HepG2 (cell line): Measurements from ENCODE around the gene DNAJA2. TPM values are rescaled to one million over a fixed set of nuclear protein-coding genes. Genes with fewer than 3 reads are reported as not detected.

Experiments used
- CAMTA2 ChIP-seq: sonication (generic); formaldehyde crosslinking; IDR thresholded peaks from 2 replicates; pipeline ENCODE4 v1.4.0; 2020; ENCODE audit warnings: mild to moderate bottlenecking, missing genetic modification reagents, borderline replicate concordance
- ELK4 ChIP-seq: sonication (generic); formaldehyde crosslinking; IDR thresholded peaks from 2 replicates; pipeline ENCODE4 v1.9.0; 2021; ENCODE audit warnings: missing genetic modification reagents, borderline replicate concordance
- GATA4 ChIP-seq: sonication (generic); IDR thresholded peaks from 2 replicates; pipeline ENCODE4 v1.6.1; 2016; ENCODE audit warnings: antibody characterized with exemption, low read depth, borderline replicate concordance
- HBP1 ChIP-seq: IDR thresholded peaks from 2 replicates; pipeline ENCODE4 v1.6.1; 2016; ENCODE audit warnings: low read depth, control low read depth
- HOMEZ ChIP-seq: IDR thresholded peaks from 2 replicates; pipeline ENCODE4 v1.6.1; 2016; ENCODE audit warnings: low read depth
- JDP2 ChIP-seq: sonication (generic); formaldehyde crosslinking; IDR thresholded peaks from 2 replicates; pipeline ENCODE4 v1.8.1; 2022; ENCODE audit warnings: missing genetic modification reagents, borderline replicate concordance
- KLF15 ChIP-seq: sonication (generic); formaldehyde crosslinking; IDR thresholded peaks from 2 replicates; pipeline ENCODE4 v1.8.1; 2023; ENCODE audit warnings: borderline replicate concordance, mild to moderate bottlenecking, inconsistent platforms, missing genetic modification reagents, mixed read lengths
- MYNN ChIP-seq: sonication (generic); formaldehyde crosslinking; IDR thresholded peaks from 2 replicates; pipeline ENCODE4 v1.4.0; 2020; ENCODE audit warnings: mild to moderate bottlenecking, low read depth, missing genetic modification reagents
- NFE2L2 ChIP-seq: fragments of 150-350 bp; IDR thresholded peaks from 2 replicates; pipeline ENCODE4 v1.6.1; 2014; ENCODE audit warnings: low read length
- SMARCE1 ChIP-seq: fragments of 450-650 bp; IDR thresholded peaks from 2 replicates; pipeline ENCODE4 v1.6.1; 2017; ENCODE audit warnings: borderline replicate concordance
- ZBTB38 ChIP-seq: sonication (generic); formaldehyde crosslinking; IDR thresholded peaks from 2 replicates; pipeline ENCODE4 v1.5.1; 2020; ENCODE audit warnings: mild to moderate bottlenecking, missing genetic modification reagents
- ZFAT ChIP-seq: sonication (generic); formaldehyde crosslinking; conservative IDR thresholded peaks from 2 replicates; pipeline ENCODE4 v1.8.1; 2023; ENCODE audit warnings: missing genetic modification reagents, inconsistent platforms
- ZNF251 ChIP-seq: sonication (generic); formaldehyde crosslinking; IDR thresholded peaks from 2 replicates; pipeline ENCODE4 v1.9.0; 2021; ENCODE audit warnings: mild to moderate bottlenecking, missing genetic modification reagents
- ZNF274 ChIP-seq: sonication (generic); formaldehyde crosslinking; IDR thresholded peaks from 2 replicates; pipeline ENCODE4 v1.5.1; 2020; ENCODE audit warnings: mild to moderate bottlenecking, missing genetic modification reagents
- ZNF275 ChIP-seq: sonication (generic); formaldehyde crosslinking; IDR thresholded peaks from 2 replicates; pipeline ENCODE4 v1.8.0; 2022; ENCODE audit warnings: missing genetic modification reagents, mild to moderate bottlenecking, inconsistent platforms, borderline replicate concordance
- ZNF468 ChIP-seq: sonication (generic); formaldehyde crosslinking; IDR thresholded peaks from 2 replicates; pipeline ENCODE4 v1.8.0; 2022; ENCODE audit warnings: mild to moderate bottlenecking, moderate library complexity, missing genetic modification reagents
- ZNF513 ChIP-seq: sonication (generic); formaldehyde crosslinking; conservative IDR thresholded peaks from 2 replicates; pipeline ENCODE4 v1.5.0; 2020; ENCODE audit warnings: missing genetic modification reagents
- ZNF552 ChIP-seq: sonication (generic); formaldehyde crosslinking; IDR thresholded peaks from 2 replicates; pipeline ENCODE4 v1.9.0; 2022; ENCODE audit warnings: missing genetic modification reagents, mild to moderate bottlenecking, borderline replicate concordance
- ZNF557 ChIP-seq: sonication (generic); formaldehyde crosslinking; IDR thresholded peaks from 2 replicates; pipeline ENCODE4 v1.4.0; 2020; ENCODE audit warnings: missing genetic modification reagents
- ZNF562 ChIP-seq: sonication (generic); formaldehyde crosslinking; IDR thresholded peaks from 2 replicates; pipeline ENCODE4 v1.8.0; 2022; ENCODE audit warnings: missing genetic modification reagents, borderline replicate concordance
- ZNF607 ChIP-seq: sonication (generic); formaldehyde crosslinking; IDR thresholded peaks from 2 replicates; pipeline ENCODE4 v1.5.1; 2020; ENCODE audit warnings: missing genetic modification reagents, mild to moderate bottlenecking, borderline replicate concordance
- ZSCAN22 ChIP-seq: sonication (generic); formaldehyde crosslinking; IDR thresholded peaks from 2 replicates; pipeline ENCODE4 v1.4.0; 2020; ENCODE audit warnings: mild to moderate bottlenecking, missing genetic modification reagents
- polyA plus RNA-seq, 8 experiments: library from polyadenylated mRNA; depleted of rRNA in 3 of 8; stranded (reverse) in 7 of 8; unstranded in 1 of 8; fragments of >200 nt; fragmentation: Illumina TruSeq in 4 of 8; extraction: Trizol in 4 of 8; gene quantifications; 2 replicates each; pipeline versions ENCODE4 v1.2.1 to v1.2.3, GENCODE V29; 2011 to 2016; ENCODE audit warnings: low read depth in 4 of 8, missing spikeins in 1 of 8, mixed read lengths in 1 of 8; ENCODE audit not compliant: insufficient read depth in 1 of 8
- total RNA-seq, 5 experiments: library from RNA; depleted of rRNA; stranded (reverse); fragments of >200 nt; fragmentation: Illumina TruSeq; extraction: Trizol; gene quantifications; 2 replicates each; pipeline ENCODE4 v1.2.3, GENCODE V29; 2016; ENCODE audit warnings: low read depth in 1 of 5

DNAJA2 gene
- total and polyA plus RNA-seq, 2 of the 13 experiments (the other 11 are each of a cell fraction or from before 2014, with no cell fraction given) = 25.4 to 176 TPM

- no peak for TF ChIP-seq HOMEZ
- no peak for TF ChIP-seq HBP1
- no peak for TF ChIP-seq ZNF251 (CRISPR knock-in tag)
- TF ChIP-seq NFE2L2 = no peak
- peak; percentile 18; the same call in 1 of the 2 replicates for TF ChIP-seq ZBTB38 (CRISPR knock-in tag)
- no peak for TF ChIP-seq ZSCAN22 (CRISPR knock-in tag)
- TF ChIP-seq CAMTA2 (CRISPR knock-in tag) = no peak
- TF ChIP-seq ZNF607 (CRISPR knock-in tag) = 0 out of 2 replicates have a peak, but pooled peaks have one; percentile 16
- no peak for TF ChIP-seq ZNF275 (CRISPR knock-in tag)
- TF ChIP-seq ZNF468 (CRISPR knock-in tag) = no peak
- TF ChIP-seq GATA4 = no peak
- TF ChIP-seq KLF15 (CRISPR knock-in tag) = no peak
- TF ChIP-seq ELK4 (CRISPR knock-in tag) = no peak
- no peak for TF ChIP-seq MYNN (CRISPR knock-in tag)
- TF ChIP-seq ZFAT (CRISPR knock-in tag) = no peak
- no peak for TF ChIP-seq ZNF557 (CRISPR knock-in tag)
- no peak for TF ChIP-seq ZNF274 (CRISPR knock-in tag)
- TF ChIP-seq ZNF513 (CRISPR knock-in tag) = no peak
- no peak for TF ChIP-seq ZNF562 (CRISPR knock-in tag)
- TF ChIP-seq JDP2 = no peak
- TF ChIP-seq ZNF552 = 0 out of 2 replicates have a peak, but pooled peaks have one; percentile 19
- no peak for TF ChIP-seq SMARCE1
Observed at GRCh38 chr16:46923513-46924295, 49.8 kb downstream of the DNAJA2 start (continued).
